ENCODE measurements around the gene PRDM16.

- TF ChIP-seq CTCF (IDR thresholded peaks at IDR 0.05) (no peak), POLR2AphosphoS5 (IDR thresholded peaks at IDR 0.05) (no peak), EP300 (IDR thresholded peaks at IDR 0.05) (no peak), POLR2A (IDR thresholded peaks at IDR 0.05) (no peak)
These were observed 47.1 kb upstream of the PRDM16 start for GRCh38 chr1:3021801-3022401.
